Cardiac septum (tissue), 1 donor: ENCODE data around the gene ZNF189. TPM values are rescaled to one million over a fixed set of nuclear protein-coding genes. Genes with fewer than 3 reads are reported as not detected.

Experiments
- DNase-seq: peaks from one replicate; pipeline ENCODE4 v3.0.0-alpha.2; 2020; ENCODE audit warnings: low spot score
- intact Hi-C: fragments of 100-400 bp; cut with DNase I; formaldehyde crosslinking; loops from one replicate; pipeline ENCODE4 v1.14.0; 2022
- total RNA-seq: library from RNA; stranded (reverse); fragmentation: NEBNext Ultra II Directional; extraction: Animal tissue kit (Norgen Biotek cat#: 25700); gene quantifications from one replicate; pipeline ENCODE4 v1.2.1, GENCODE V29; 2021
- donor health status: DM: no; HTN: no; CAD: no.

ZNF189 gene
- total RNA-seq, 1 donor from 2014 or later, result 18.8 TPM

GRCh38 chr9:101415578-101415977 lies 16.9 kb downstream of the ZNF189 start:
- DNase-seq, result no peak
- intact Hi-C loops, result no loop called here

GRCh38 chr9:101417389-101417788 lies 18.7 kb downstream of the ZNF189 start:
- DNase-seq, result no peak
- intact Hi-C loops, result no loop called here

DNA sequence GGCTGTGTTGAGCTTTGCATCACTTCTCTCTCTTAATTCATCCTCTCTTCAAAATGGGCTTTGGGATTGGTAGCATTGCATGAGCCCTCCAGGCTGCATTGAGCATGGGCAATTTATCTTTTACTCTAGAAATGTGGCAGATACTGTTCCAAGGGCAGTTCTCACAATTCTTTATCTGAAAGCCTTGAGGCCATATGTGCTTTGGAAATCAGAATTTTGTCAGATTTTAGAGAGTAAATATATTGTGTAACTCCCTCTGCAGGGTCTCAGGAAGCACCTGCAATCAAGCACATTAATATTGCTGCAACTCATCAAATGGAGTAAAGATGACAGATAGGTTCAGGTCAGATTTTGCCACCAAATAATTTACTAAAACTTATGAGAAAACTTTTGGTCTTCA lies 19.3 kb downstream of the ZNF189 start:
- intact Hi-C loops, result no loop called here
- DNase-seq, result no peak

GRCh38 chr9:101418518-101419430 lies 20.1 kb downstream of the ZNF189 start:
- no peak for DNase-seq
- intact Hi-C loops, result no loop called here

GRCh38 chr9:101419863-101420262 lies 21.2 kb downstream of the ZNF189 start:
- intact Hi-C loops, result no loop called here
- no peak for DNase-seq

- intact Hi-C loops, result no loop called here
- DNase-seq, result no peak
Measured at GRCh38 chr9:101421653-101422065, 23.0 kb downstream of the ZNF189 start.

GRCh38 chr9:101427358-101427757 lies 28.7 kb downstream of the ZNF189 start:
- intact Hi-C loops, result no loop called here
- DNase-seq, result no peak

DNA sequence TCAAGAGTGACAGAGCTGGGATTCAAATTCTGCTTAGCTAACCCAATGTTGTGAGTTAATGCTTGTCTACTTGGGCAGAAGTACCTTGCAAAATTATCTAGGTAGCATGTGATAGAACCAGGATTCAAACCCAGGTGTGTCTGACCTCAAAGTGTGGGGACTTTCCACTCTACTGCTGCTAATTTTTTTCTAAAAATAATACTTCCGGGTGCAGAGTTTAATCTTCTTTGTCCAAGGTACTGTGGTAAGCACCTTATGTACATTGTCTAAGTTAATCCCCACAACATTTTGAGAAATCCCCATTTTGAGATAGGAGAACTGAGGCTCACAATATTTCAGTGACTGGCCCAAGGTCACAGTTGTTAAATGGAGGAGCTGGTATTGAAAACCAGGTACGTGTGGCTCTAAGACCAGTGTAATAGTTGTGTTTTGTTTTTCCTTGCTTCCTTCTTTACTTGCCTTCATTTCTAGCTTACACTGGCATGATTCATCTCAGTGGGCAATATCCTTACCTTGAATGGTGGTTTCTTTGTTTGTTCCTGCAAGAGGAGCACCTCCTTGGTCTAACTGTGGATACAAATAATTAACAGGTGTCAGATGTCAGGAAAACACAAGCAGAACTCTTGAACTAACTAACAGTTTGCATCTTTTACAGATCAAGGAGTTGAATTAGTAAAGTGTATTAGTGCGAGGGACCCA lies 29.5 kb downstream of the ZNF189 start:
- intact Hi-C loops, result no loop called here
- no peak for DNase-seq

GRCh38 chr9:101428909-101429308 lies 30.3 kb downstream of the ZNF189 start:
- DNase-seq, result no peak
- intact Hi-C loops, result no loop called here

DNA sequence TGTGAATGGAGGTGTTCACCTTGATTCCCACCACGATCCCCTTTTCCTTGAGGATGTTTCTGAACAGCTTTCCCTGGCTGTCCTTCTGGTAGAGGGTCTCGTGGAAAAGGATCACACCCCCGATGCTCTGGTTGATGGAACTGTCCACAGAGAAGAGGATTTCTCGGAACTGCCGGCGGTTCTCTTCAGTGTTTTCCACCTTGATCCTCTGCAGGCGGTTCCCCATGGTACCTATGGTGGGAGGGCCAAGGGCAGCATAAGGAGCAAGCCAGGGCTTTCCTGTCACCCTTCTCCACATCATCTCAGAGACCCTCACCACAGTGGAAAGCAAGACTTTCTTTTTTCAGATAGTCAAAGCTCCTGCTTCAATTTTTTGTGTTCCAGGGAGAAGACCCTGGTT lies 31.1 kb downstream of the ZNF189 start:
- intact Hi-C loops, result no loop called here
- DNase-seq, result no peak

GRCh38 chr9:101432171-101432570 lies 33.5 kb downstream of the ZNF189 start:
- DNase-seq, result no peak
- intact Hi-C loops, result no loop called here

GRCh38 chr9:101432740-101433139 lies 34.1 kb downstream of the ZNF189 start:
- intact Hi-C loops, result no loop called here
- no peak for DNase-seq

DNA sequence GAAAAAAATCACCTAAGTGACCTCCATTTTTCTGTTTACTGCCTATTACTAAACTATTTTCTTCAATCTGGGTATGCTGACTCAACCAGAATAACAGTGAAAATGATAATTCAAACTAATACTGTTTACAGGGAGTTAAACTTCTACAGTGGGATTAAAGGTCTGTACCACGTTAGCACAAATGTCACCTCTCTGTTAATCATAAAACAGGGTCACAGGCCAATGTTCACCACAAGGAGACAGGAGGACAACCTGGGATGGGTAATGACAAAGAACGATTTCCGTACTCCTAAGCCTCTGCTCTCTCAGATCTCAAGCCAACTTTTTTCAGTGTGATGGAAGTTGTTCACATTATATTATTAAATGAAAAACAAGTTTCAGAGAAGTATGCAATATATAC lies 34.6 kb downstream of the ZNF189 start:
- DNase-seq, result no peak
- intact Hi-C loops, result no loop called here

DNA sequence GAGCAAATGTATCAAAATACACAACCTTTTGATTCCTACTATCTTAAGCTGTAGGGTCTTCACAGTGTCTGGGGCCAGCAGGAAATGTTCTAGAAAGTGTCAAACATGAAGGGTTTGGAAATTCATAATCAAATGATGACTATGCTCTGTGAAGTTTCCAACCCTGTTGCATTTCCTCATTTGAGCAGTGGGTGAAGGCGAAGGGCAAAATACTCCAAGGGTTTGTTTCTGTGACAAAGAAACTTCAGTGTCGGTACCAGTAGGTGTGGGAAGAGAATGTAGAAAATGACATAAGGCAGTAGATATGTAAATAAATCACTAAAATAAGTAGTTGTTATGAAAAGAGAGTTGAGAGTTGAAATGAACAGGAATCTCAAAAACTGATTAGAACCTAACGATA lies 36.3 kb downstream of the ZNF189 start:
- intact Hi-C loops, result no loop called here

GRCh38 chr9:101435601-101436079 lies 37.0 kb downstream of the ZNF189 start, which contains the start of gene ALDOB:
Gene ALDOB, minus strand, starts transcription at chr9:101435774. Its CDS starts 4,887 bp downstream, at chr9:101430887.
- intact Hi-C loops, result no loop called here

More for the DNA sequence above, 36.3 kb downstream of the ZNF189 start:
- no peak for DNase-seq

GRCh38 chr9:101437806-101438232 lies 39.2 kb downstream of the ZNF189 start:
- intact Hi-C loops, result no loop called here
- DNase-seq, result no peak

More at GRCh38 chr9:101435601-101436079, 37.0 kb downstream of the ZNF189 start, which contains the start of gene ALDOB:
- DNase-seq, result no peak

- intact Hi-C loops, result no loop called here
- DNase-seq, result no peak
Measured at GRCh38 chr9:101438523-101438922, 39.9 kb downstream of the ZNF189 start.

- no peak for DNase-seq
- intact Hi-C loops, result no loop called here
Measured at GRCh38 chr9:101440714-101441230, 42.1 kb downstream of the ZNF189 start.

DNA sequence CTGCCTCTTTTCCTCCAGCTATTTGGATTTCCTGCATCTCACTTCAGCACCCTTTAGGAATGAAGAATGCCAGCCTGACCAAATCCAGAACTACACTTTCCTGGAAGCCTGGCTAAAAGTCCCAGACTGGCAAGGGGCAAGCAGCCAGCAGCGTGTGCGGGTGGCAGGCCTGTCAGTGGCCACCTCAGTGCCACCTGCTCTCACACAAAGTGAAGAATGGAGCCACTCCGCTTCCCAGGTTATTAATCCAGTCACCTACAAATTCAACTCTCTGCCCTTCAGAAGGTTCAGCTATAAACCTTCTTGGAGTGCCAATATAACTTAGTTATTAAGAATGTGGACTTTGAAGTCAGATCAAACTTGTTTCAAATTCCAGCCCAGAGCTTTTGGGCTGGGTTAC lies 43.7 kb downstream of the ZNF189 start:
- no peak for DNase-seq
- intact Hi-C loops, result no loop called here

DNA sequence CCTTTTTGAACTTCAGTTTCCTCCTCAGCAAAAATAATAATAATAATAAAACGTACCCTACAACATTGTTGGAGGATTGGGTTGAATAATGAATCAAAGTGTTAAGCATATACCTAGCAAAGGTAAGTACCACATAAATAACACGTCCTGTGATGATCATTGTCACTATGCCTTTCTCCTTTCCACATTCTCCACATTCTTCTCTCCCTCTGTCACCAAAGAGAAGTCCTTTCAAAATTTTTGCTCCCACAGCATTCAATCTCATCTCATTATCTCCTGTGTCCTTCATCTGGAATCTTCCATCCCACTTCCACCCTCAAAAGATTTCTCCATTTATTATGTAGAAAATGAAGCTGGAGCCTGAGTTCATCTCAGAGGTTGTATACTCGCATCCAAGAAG lies 44.1 kb downstream of the ZNF189 start:
- intact Hi-C loops, result no loop called here
- no peak for DNase-seq
